WTC11 (cell line): ENCODE data around the gene PHKB. TPM values are rescaled to one million over a fixed set of nuclear protein-coding genes. Genes with fewer than 3 reads are reported as not detected.

Experiments
- ATAC-seq: fragments of 200-7000 bp; cut with Tn5 transposase; 2 replicates; pipeline ENCODE4 v1.10.0; 2021; ENCODE audit warnings: mild to moderate bottlenecking, moderate library complexity
- CTCF ChIA-PET: fragments of 300-600 bp; sonication (Branson Sonifier 250); formaldehyde crosslinking; loops from one replicate; lab custom pipeline; 2021; ENCODE audit warnings: antibody characterized with exemption; lab: Charles Lee
- POLR2A ChIA-PET: fragments of 350-600 bp; sonication (Branson Sonifier 250); formaldehyde crosslinking; loops from one replicate; lab custom pipeline; 2021; ENCODE audit warnings: antibody characterized with exemption; lab: Charles Lee
- DNase-seq: peaks from one replicate; pipeline ENCODE4 v3.0.0; 2021; ENCODE audit warnings: low spot score
- H3K27ac Mint-ChIP-seq: 2 replicates; pipeline ENCODE4 v1.8.0; 2021; ENCODE audit warnings: mixed read lengths
- H3K27me3 Mint-ChIP-seq: 2 replicates; pipeline ENCODE4 v1.8.0; 2021; ENCODE audit warnings: low read depth, mild to moderate bottlenecking, moderate library complexity, mixed read lengths
- H3K36me3 Mint-ChIP-seq: 2 replicates; pipeline ENCODE4 v1.8.0; 2021; ENCODE audit warnings: mixed read lengths
- H3K4me1 Mint-ChIP-seq: 2 replicates; pipeline ENCODE4 v1.8.0; 2022; ENCODE audit warnings: mixed read lengths
- H3K4me3 Mint-ChIP-seq: 2 replicates; pipeline ENCODE4 v1.8.0; 2021; ENCODE audit warnings: mild to moderate bottlenecking, moderate library complexity, mixed read lengths
- H3K9me3 Mint-ChIP-seq: 2 replicates; pipeline ENCODE4 v1.8.0; 2021; ENCODE audit warnings: mixed read lengths
- ATF1 ChIP-seq: sonication (generic); formaldehyde crosslinking; IDR thresholded peaks from 2 replicates; pipeline ENCODE4 v1.8.1; 2023; ENCODE audit warnings: mild to moderate bottlenecking, moderate library complexity, missing genetic modification reagents
- ELF4 ChIP-seq: sonication (generic); formaldehyde crosslinking; IDR thresholded peaks from 2 replicates; pipeline ENCODE4 v1.8.1; 2022; ENCODE audit warnings: low read depth, mild to moderate bottlenecking, moderate library complexity, missing genetic modification reagents
- FOXJ3 ChIP-seq: sonication (generic); formaldehyde crosslinking; IDR thresholded peaks from 2 replicates; pipeline ENCODE4 v1.9.0; 2021; ENCODE audit warnings: missing genetic modification reagents, mild to moderate bottlenecking, borderline replicate concordance
- FOXP1 ChIP-seq: sonication (generic); formaldehyde crosslinking; IDR thresholded peaks from 2 replicates; pipeline ENCODE4 v1.8.0; 2022; ENCODE audit warnings: missing genetic modification reagents, mild to moderate bottlenecking, moderate library complexity, borderline replicate concordance
- GABPB1 ChIP-seq: sonication (generic); formaldehyde crosslinking; IDR thresholded peaks from 2 replicates; pipeline ENCODE4 v1.8.1; 2023; ENCODE audit warnings: mild to moderate bottlenecking, missing genetic modification reagents
- JAZF1 ChIP-seq: fragments of 250-450 bp; sonication (Bioruptor Pico); IDR thresholded peaks from 2 replicates; pipeline ENCODE4 v1.9.0; 2021; ENCODE audit warnings: moderate library complexity, mild to moderate bottlenecking, inconsistent platforms
- JUN ChIP-seq: sonication (generic); formaldehyde crosslinking; IDR thresholded peaks from 2 replicates; pipeline ENCODE4 v1.8.0; 2023; ENCODE audit warnings: mild to moderate bottlenecking, missing genetic modification reagents
- MXD4 ChIP-seq: fragments of 250-450 bp; sonication (Bioruptor Pico); IDR thresholded peaks from 2 replicates; pipeline ENCODE4 v1.8.0; 2021; ENCODE audit warnings: mild to moderate bottlenecking, moderate library complexity, borderline replicate concordance
- NR3C1 ChIP-seq: sonication (generic); formaldehyde crosslinking; conservative IDR thresholded peaks from 2 replicates; pipeline ENCODE4 v1.8.1; 2023; ENCODE audit warnings: low read depth, mild to moderate bottlenecking, missing genetic modification reagents
- RELA ChIP-seq: sonication (generic); formaldehyde crosslinking; IDR thresholded peaks from 2 replicates; pipeline ENCODE4 v1.8.1; 2022; ENCODE audit warnings: missing genetic modification reagents, mild to moderate bottlenecking, borderline replicate concordance
- SMAD4 ChIP-seq: sonication (generic); formaldehyde crosslinking; IDR thresholded peaks from 2 replicates; pipeline ENCODE4 v1.8.0; 2022; ENCODE audit warnings: mild to moderate bottlenecking, missing genetic modification reagents
- ZNF138 ChIP-seq: sonication (generic); formaldehyde crosslinking; conservative IDR thresholded peaks from 2 replicates; pipeline ENCODE4 v1.8.1; 2022; ENCODE audit warnings: mild to moderate bottlenecking, moderate library complexity, missing genetic modification reagents
- ZNF317 ChIP-seq: sonication (generic); formaldehyde crosslinking; IDR thresholded peaks from 2 replicates; pipeline ENCODE4 v1.8.1; 2023; ENCODE audit warnings: low read depth, mild to moderate bottlenecking, moderate library complexity, missing genetic modification reagents, borderline replicate concordance
- total RNA-seq: library from RNA; stranded (reverse); gene quantifications from 3 replicates; pipeline ENCODE4 v1.2.3, GENCODE V29; 2021
- TF ChIP-seq, protein P1 (sequence below): sonication (generic); formaldehyde crosslinking; IDR thresholded peaks from 2 replicates; pipeline ENCODE4 v1.8.1; 2023; ENCODE audit warnings: mild to moderate bottlenecking, missing genetic modification reagents, moderate library complexity
- TF ChIP-seq, protein P2 (sequence below): sonication (generic); formaldehyde crosslinking; IDR thresholded peaks from 2 replicates; pipeline ENCODE4 v1.8.0; 2022; ENCODE audit warnings: missing genetic modification reagents
- TF ChIP-seq, protein P3 (sequence below): sonication (generic); formaldehyde crosslinking; IDR thresholded peaks from 2 replicates; pipeline ENCODE4 v1.8.0; 2023; ENCODE audit warnings: missing genetic modification reagents, mild to moderate bottlenecking, borderline replicate concordance
- TF ChIP-seq, protein P4 (sequence below): fragments of 250-450 bp; sonication (Bioruptor Pico); IDR thresholded peaks from 2 replicates; pipeline ENCODE4 v1.8.0; 2021; ENCODE audit warnings: mild to moderate bottlenecking

Gene PHKB
- total RNA-seq, 1 experiment from 2014 or later, result 43.9 TPM

DNA sequence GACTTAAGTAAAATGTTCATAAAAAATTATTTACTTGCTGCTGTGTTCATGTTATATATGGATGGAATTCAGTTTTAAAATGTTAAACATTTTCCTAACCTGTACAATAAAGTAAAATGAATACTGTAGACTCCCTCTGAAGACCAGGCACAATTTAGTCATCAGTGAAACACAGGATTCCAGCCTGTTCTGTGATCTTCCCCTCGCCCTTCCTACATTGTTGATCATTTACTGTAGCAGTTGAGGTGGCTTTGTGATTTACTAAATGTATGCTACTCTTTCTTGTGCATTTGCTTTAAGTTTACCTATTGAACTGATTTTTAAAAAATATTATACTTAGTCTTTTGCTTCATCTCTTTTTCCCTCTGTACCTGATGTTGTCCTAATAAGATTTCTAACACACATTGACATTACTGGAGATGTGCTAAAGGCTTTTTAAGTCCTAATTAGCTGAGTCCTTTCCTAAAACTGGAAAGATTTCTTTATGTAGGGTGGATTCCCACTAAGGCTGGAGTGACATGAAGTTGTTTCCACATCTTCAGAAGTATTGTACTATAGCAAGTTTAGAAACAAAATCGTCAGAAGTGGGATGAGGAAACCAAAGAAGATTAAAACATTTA, 38.1 kb downstream of the PHKB start:
- TF ChIP-seq FOXJ3 (CRISPR knock-in tag) (no peak), GABPB1 (CRISPR knock-in tag) (no peak), SMAD4 (no peak), ZNF317 (no peak), JUN (no peak)
- H3K27ac Mint-ChIP-seq, result no peak overlapping the region
- peaks cover 14% of the 10 kb centered on the region for H3K36me3 Mint-ChIP-seq
- ChIA-PET CTCF (no interaction called here), POLR2A (no interaction called here)
- DNase-seq, result no peak
- no peaks in the 10 kb centered on the region for H3K27me3 Mint-ChIP-seq
- no peak for ATAC-seq
- H3K4me1 Mint-ChIP-seq, result peaks cover 2% of the 10 kb centered on the region; the same call in 1 of the 2 replicates
- no peak overlapping the region for H3K4me3 Mint-ChIP-seq
- H3K9me3 Mint-ChIP-seq, result no peaks in the 10 kb centered on the region

DNA sequence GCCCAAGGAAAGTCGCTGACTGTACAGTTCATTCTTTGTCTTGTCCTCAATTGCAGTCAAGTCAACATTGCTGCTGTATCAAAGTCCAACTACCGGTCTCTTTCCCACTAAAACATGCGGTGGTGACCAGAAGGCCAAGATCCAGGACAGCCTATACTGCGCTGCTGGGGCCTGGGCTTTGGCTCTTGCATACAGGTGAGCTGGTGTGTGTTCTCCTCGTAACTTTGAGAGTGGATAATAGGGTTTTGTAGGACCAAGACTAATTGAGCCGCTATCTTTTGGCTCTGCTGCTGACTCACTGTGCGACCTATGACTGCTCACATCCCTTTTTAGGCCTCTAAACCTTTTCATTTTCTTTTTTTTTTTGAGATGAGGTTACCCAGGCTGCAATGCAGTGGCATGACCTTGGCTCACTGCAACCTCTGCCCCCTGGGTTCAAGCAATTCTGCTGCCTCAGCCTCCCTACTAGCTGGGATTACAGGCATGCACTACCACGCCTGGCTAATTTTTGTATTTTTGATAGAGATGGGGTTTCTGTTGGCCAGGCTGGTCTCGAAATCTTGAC, 38.7 kb downstream of the PHKB start:
- CTCF ChIA-PET, result no interaction called here
- H3K4me1 Mint-ChIP-seq, result no peaks in the 10 kb centered on the region

DNA sequence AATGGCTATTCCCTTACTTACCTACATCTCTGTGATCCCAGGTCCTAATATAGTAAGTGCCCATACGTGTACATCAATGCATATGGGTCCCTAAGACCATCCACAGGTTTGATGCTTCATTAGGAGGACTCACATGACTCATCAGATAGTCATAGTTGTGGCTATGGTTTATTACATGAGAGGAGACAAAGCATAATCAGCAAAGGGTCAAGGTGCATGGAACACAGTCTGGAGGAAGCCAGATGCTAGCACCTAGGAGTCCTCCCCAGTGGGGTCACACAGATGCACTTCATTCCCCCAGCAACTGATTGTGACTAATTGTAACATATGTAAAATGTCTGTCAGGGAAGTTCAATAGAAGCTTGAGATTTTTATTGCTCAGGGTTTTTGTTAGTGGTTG, 42.8 kb downstream of the PHKB start:
- TF ChIP-seq RELA (CRISPR knock-in tag) (no peak), ZNF138 (no peak), ATF1 (CRISPR knock-in tag) (no peak), ELF4 (no peak), FOXP1 (CRISPR knock-in tag) (no peak), NR3C1 (CRISPR knock-in tag) (no peak), SMAD4 (no peak), JAZF1 (CRISPR knock-in tag) (no peak), MXD4 (CRISPR knock-in tag) (no peak)
- TF ChIP-seq, protein P1, sequence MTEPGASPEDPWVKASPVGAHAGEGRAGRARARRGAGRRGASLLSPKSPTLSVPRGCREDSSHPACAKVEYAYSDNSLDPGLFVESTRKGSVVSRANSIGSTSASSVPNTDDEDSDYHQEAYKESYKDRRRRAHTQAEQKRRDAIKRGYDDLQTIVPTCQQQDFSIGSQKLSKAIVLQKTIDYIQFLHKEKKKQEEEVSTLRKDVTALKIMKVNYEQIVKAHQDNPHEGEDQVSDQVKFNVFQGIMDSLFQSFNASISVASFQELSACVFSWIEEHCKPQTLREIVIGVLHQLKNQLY (CRISPR knock-in tag), result no peak
- TF ChIP-seq, protein P2, sequence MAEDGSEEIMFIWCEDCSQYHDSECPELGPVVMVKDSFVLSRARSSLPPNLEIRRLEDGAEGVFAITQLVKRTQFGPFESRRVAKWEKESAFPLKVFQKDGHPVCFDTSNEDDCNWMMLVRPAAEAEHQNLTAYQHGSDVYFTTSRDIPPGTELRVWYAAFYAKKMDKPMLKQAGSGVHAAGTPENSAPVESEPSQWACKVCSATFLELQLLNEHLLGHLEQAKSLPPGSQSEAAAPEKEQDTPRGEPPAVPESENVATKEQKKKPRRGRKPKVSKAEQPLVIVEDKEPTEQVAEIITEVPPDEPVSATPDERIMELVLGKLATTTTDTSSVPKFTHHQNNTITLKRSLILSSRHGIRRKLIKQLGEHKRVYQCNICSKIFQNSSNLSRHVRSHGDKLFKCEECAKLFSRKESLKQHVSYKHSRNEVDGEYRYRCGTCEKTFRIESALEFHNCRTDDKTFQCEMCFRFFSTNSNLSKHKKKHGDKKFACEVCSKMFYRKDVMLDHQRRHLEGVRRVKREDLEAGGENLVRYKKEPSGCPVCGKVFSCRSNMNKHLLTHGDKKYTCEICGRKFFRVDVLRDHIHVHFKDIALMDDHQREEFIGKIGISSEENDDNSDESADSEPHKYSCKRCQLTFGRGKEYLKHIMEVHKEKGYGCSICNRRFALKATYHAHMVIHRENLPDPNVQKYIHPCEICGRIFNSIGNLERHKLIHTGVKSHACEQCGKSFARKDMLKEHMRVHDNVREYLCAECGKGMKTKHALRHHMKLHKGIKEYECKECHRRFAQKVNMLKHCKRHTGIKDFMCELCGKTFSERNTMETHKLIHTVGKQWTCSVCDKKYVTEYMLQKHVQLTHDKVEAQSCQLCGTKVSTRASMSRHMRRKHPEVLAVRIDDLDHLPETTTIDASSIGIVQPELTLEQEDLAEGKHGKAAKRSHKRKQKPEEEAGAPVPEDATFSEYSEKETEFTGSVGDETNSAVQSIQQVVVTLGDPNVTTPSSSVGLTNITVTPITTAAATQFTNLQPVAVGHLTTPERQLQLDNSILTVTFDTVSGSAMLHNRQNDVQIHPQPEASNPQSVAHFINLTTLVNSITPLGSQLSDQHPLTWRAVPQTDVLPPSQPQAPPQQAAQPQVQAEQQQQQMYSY (CRISPR knock-in tag), result no peak
- TF ChIP-seq, protein P3, sequence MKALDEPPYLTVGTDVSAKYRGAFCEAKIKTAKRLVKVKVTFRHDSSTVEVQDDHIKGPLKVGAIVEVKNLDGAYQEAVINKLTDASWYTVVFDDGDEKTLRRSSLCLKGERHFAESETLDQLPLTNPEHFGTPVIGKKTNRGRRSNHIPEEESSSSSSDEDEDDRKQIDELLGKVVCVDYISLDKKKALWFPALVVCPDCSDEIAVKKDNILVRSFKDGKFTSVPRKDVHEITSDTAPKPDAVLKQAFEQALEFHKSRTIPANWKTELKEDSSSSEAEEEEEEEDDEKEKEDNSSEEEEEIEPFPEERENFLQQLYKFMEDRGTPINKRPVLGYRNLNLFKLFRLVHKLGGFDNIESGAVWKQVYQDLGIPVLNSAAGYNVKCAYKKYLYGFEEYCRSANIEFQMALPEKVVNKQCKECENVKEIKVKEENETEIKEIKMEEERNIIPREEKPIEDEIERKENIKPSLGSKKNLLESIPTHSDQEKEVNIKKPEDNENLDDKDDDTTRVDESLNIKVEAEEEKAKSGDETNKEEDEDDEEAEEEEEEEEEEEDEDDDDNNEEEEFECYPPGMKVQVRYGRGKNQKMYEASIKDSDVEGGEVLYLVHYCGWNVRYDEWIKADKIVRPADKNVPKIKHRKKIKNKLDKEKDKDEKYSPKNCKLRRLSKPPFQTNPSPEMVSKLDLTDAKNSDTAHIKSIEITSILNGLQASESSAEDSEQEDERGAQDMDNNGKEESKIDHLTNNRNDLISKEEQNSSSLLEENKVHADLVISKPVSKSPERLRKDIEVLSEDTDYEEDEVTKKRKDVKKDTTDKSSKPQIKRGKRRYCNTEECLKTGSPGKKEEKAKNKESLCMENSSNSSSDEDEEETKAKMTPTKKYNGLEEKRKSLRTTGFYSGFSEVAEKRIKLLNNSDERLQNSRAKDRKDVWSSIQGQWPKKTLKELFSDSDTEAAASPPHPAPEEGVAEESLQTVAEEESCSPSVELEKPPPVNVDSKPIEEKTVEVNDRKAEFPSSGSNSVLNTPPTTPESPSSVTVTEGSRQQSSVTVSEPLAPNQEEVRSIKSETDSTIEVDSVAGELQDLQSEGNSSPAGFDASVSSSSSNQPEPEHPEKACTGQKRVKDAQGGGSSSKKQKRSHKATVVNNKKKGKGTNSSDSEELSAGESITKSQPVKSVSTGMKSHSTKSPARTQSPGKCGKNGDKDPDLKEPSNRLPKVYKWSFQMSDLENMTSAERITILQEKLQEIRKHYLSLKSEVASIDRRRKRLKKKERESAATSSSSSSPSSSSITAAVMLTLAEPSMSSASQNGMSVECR (CRISPR knock-in tag), result no peak
- H3K9me3 Mint-ChIP-seq, result no peaks in the 10 kb centered on the region
- DNase-seq (no peak), ATAC-seq (no peak)
- no peak overlapping the region for H3K27ac Mint-ChIP-seq
- H3K4me1 Mint-ChIP-seq, result peaks cover 9% of the 10 kb centered on the region
- H3K27me3 Mint-ChIP-seq, result no peaks in the 10 kb centered on the region
- POLR2A ChIA-PET, result no interaction called here
- no peak overlapping the region for H3K4me3 Mint-ChIP-seq
- peaks cover 25% of the 10 kb centered on the region for H3K36me3 Mint-ChIP-seq
- CTCF ChIA-PET, result no interaction called here

More for the DNA sequence above, 38.7 kb downstream of the PHKB start:
- H3K27ac Mint-ChIP-seq, result no peak overlapping the region
- H3K36me3 Mint-ChIP-seq, result peaks cover 20% of the 10 kb centered on the region
- no peaks in the 10 kb centered on the region for H3K9me3 Mint-ChIP-seq
- no peak overlapping the region for H3K4me3 Mint-ChIP-seq
- TF ChIP-seq, protein P4, sequence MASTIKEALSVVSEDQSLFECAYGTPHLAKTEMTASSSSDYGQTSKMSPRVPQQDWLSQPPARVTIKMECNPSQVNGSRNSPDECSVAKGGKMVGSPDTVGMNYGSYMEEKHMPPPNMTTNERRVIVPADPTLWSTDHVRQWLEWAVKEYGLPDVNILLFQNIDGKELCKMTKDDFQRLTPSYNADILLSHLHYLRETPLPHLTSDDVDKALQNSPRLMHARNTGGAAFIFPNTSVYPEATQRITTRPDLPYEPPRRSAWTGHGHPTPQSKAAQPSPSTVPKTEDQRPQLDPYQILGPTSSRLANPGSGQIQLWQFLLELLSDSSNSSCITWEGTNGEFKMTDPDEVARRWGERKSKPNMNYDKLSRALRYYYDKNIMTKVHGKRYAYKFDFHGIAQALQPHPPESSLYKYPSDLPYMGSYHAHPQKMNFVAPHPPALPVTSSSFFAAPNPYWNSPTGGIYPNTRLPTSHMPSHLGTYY (CRISPR knock-in tag), result no peak
- peak; percentile 77 for TF ChIP-seq GABPB1 (CRISPR knock-in tag)
- POLR2A ChIA-PET, result no interaction called here
- ATAC-seq, result no peak
- H3K27me3 Mint-ChIP-seq, result no peaks in the 10 kb centered on the region
- DNase-seq, result no peak
